Lower lobe of right lung (tissue), 2 donors: ENCODE data around the gene DLGAP4. TPM values are rescaled to one million over a fixed set of nuclear protein-coding genes. Genes with fewer than 3 reads are reported as not detected.

Experiments used
- ATAC-seq, 2 donors: fragments of 200-7000 bp; cut with Tn5 transposase; one replicate each; pipeline ENCODE4 v1.9.1; 2020 to 2022; ENCODE audit warnings: mild to moderate bottlenecking in 2 of 2, moderate library complexity in 2 of 2
- DNase-seq: peaks from one replicate; pipeline ENCODE4 v3.0.0-alpha.2; 2020
- H3K27ac ChIP-seq: fragments of 200-600 bp; one replicate; pipeline ENCODE4 v1.8.0; 2022
- H3K27me3 ChIP-seq: fragments of 200-600 bp; one replicate; pipeline ENCODE4 v1.8.0; 2022; ENCODE audit warnings: low read depth
- H3K36me3 ChIP-seq: fragments of 200-600 bp; one replicate; pipeline ENCODE4 v1.8.0; 2022; ENCODE audit warnings: mild to moderate bottlenecking
- H3K4me1 ChIP-seq: fragments of 200-600 bp; one replicate; pipeline ENCODE4 v1.8.0; 2022
- H3K4me3 ChIP-seq: fragments of 200-600 bp; one replicate; pipeline ENCODE4 v1.8.0; 2022; ENCODE audit warnings: mild to moderate bottlenecking
- H3K9me3 ChIP-seq: fragments of 200-600 bp; one replicate; pipeline ENCODE4 v1.8.0; 2022
- intact Hi-C: fragments of 100-400 bp; cut with DNase I; formaldehyde crosslinking; loops from one replicate; pipeline ENCODE4 v1.11.0; 2022
- total RNA-seq: library from RNA; stranded (reverse); fragmentation: NEBNext Ultra II Directional; extraction: Animal tissue kit (Norgen Biotek cat#: 25700); gene quantifications from one replicate; pipeline ENCODE4 v1.2.1, GENCODE V29; 2021
- TF ChIP-seq, protein P1 (sequence below): fragments of 200-600 bp; IDR thresholded peaks from one replicate; pipeline ENCODE4 v1.8.0; 2022; ENCODE audit warnings: antibody characterized with exemption, mild to moderate bottlenecking
- donor health status: DM: no; HTN: yes; CAD: no; lungs with severe emphysema.

The DLGAP4 gene
- total RNA-seq, 1 donor from 2014 or later, result 59.3 TPM

DNA sequence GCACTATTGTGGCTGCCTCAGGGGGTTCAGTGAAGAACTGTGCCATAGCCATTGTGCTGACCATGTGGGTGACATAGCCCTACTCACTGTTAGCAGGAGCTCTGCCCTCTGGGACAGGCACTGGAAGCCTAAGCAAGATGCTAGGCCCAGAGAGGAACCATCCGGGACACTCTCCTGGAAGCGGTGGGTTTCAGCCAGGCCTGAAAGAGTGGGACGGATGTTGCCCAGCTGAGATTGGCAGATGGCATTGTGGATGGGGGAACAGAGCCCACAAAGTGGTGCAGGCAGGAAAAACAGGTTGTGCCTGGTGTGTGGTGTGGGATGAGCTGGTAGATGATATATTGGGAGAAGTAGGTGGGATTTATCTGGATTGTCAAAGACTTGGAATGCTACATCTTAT is 40.1 kb downstream of the DLGAP4 start:
- no peak overlapping the region for H3K27ac ChIP-seq
- H3K27me3 ChIP-seq, result peaks cover 5% of the 10 kb centered on the region
- no peaks in the 10 kb centered on the region for H3K4me1 ChIP-seq
- no peaks in the 10 kb centered on the region for H3K9me3 ChIP-seq
- DNase-seq, result no peak
- TF ChIP-seq, protein P1, sequence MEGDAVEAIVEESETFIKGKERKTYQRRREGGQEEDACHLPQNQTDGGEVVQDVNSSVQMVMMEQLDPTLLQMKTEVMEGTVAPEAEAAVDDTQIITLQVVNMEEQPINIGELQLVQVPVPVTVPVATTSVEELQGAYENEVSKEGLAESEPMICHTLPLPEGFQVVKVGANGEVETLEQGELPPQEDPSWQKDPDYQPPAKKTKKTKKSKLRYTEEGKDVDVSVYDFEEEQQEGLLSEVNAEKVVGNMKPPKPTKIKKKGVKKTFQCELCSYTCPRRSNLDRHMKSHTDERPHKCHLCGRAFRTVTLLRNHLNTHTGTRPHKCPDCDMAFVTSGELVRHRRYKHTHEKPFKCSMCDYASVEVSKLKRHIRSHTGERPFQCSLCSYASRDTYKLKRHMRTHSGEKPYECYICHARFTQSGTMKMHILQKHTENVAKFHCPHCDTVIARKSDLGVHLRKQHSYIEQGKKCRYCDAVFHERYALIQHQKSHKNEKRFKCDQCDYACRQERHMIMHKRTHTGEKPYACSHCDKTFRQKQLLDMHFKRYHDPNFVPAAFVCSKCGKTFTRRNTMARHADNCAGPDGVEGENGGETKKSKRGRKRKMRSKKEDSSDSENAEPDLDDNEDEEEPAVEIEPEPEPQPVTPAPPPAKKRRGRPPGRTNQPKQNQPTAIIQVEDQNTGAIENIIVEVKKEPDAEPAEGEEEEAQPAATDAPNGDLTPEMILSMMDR, result no peak
- ATAC-seq, result no peak
- H3K36me3 ChIP-seq, result no peaks in the 10 kb centered on the region
- intact Hi-C loops, result no loop called here
- no peak overlapping the region for H3K4me3 ChIP-seq

DNA sequence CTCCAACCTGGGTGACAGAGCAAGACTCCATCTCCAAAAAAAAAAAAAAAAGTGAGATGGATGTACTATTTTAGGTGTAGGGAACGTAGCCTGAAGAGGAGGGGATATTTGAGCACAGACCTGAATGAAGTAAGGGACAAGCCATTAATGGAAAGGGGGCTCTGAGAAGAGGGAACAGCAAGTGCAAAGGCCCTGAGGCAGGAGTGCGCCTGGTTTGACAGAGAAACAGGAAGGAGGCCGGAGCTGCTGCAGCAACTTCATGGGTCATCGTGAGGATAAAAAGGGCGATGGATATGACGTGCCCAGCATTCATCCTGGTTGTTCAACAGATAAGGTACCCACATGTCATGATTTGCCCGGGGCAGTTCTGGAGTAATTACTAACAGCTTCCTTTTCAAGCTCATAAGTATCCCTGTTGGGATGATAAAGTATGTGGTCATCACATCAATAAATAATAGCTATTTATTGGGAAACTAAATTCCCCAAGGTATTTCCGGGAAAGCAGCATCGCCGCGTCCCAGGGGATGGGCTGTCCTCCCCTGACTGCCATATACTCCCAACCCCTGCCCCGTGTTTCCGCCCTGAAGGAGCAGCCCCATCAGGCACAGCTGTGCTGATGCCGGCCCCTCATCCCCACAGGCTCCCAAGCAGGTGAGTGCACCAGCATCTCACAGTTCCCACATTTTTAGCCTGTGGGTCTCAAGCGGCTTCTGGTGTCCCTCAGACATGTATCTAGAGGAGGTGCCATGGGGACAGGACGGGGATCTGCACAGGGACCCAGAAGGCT is 43.4 kb downstream of the DLGAP4 start:
- Histone ChIP-seq H3K36me3 (no peaks in the 10 kb centered on the region), H3K27ac (no peak overlapping the region), H3K9me3 (no peaks in the 10 kb centered on the region), H3K4me1 (no peaks in the 10 kb centered on the region), H3K4me3 (no peak overlapping the region), H3K27me3 (no peaks in the 10 kb centered on the region)
- TF ChIP-seq, protein P1, result no peak
- intact Hi-C loops, result no loop called here
- ATAC-seq, result no peak
- DNase-seq, result no peak

DNA sequence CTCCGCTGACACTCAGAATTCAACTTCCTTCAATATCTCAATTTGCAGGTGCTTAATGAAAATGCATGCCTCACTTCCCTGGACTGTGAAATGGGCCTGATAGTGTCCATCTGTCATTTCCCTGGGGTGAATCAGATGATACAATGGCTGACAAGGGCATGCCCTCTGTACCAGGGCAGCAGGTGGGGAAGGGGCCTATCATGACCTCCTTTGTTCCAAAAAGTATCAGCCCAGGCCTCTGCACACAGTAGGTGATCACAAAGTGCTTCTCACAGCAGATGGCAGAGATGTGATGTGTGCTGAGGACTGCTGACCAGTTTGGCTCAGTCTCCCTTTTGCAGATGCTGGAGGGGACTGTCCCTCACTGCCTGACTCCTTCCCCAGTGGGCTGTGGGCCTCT is 44.3 kb downstream of the DLGAP4 start:
- no peak for DNase-seq
- Histone ChIP-seq H3K27ac (no peak overlapping the region), H3K27me3 (no peaks in the 10 kb centered on the region), H3K9me3 (no peaks in the 10 kb centered on the region), H3K4me1 (no peaks in the 10 kb centered on the region), H3K36me3 (no peaks in the 10 kb centered on the region), H3K4me3 (no peak overlapping the region)
- TF ChIP-seq, protein P1, result no peak
- intact Hi-C loops, result no loop called here
- ATAC-seq, result no peak

DNA sequence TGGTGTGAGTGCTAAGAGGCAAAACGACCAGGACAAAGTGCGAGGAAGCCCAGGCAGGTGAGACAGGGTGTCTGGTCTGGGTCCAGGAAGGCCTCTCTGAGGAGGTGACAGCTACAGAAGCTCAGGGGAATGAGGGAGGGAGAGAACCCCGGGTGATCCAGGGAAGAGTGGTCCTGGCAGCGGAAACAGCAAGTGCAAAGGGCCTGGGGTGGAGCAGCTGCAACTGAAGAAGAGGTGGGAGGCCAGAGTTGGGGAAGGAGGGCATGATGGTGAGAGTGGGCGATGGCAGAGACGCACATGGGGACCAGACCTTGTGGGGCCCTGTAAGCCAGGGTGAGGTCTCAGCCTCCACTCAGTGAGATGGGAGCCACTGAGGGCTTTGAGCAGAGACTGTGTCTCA is 45.8 kb downstream of the DLGAP4 start:
- no peaks in the 10 kb centered on the region for H3K9me3 ChIP-seq
- H3K4me3 ChIP-seq, result no peak overlapping the region
- no peak overlapping the region for H3K27ac ChIP-seq
- H3K27me3 ChIP-seq, result peaks cover 6% of the 10 kb centered on the region
- H3K36me3 ChIP-seq, result no peaks in the 10 kb centered on the region
- TF ChIP-seq, protein P1, result no peak
- DNase-seq, result no peak
- intact Hi-C loops, result no loop called here
- ATAC-seq, result no peak
- no peaks in the 10 kb centered on the region for H3K4me1 ChIP-seq

DNA sequence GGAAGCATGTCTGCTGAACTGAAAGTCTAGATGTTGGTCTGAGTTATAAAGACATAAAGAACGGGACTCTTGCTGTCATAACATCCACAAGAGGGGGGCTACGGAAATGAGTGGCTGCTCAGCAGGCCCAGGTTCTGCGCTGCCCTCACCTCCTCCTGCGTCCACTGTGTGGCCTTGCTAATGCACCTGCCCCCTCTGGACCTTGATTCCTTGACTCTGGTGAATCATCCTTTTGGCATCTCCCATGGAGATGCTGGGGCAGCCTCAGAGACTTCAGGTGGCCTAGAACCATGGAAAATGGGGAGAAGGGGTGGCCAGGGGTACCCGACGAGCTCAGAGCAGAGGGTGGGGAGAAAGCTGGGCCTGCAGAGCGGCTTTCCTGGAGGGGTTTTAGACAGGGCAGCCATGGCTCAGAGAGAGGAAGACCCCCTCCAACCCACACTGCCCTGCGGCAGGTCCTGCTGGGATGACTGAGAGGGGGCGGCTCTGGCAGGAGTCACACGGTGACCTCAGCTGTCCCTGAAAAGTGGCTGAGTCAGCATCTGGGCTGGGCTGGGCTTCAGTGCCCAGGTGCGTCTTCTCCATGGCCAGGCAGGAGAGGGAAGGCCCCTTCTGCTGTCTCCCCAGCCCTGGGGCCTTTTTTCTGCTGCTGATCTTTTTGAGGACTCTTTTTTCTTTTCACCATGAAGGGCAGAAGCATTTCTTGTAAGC is 46.9 kb downstream of the DLGAP4 start:
- Histone ChIP-seq H3K4me3 (no peak overlapping the region), H3K27ac (no peak overlapping the region), H3K36me3 (no peaks in the 10 kb centered on the region), H3K9me3 (no peaks in the 10 kb centered on the region), H3K4me1 (no peaks in the 10 kb centered on the region), H3K27me3 (peaks cover 7% of the 10 kb centered on the region)
- DNase-seq, result no peak
- ATAC-seq, result peak in 1 of 2 donors; percentile 7
- TF ChIP-seq, protein P1, result no peak
- intact Hi-C loops, result no loop called here
